ENCODE results near the gene TSPAN14. TPM values are rescaled to one million over a fixed set of nuclear protein-coding genes. Genes with fewer than 3 reads are reported as not detected.

TSPAN14 gene, protein sequence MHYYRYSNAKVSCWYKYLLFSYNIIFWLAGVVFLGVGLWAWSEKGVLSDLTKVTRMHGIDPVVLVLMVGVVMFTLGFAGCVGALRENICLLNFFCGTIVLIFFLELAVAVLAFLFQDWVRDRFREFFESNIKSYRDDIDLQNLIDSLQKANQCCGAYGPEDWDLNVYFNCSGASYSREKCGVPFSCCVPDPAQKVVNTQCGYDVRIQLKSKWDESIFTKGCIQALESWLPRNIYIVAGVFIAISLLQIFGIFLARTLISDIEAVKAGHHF
- total RNA-seq, result 10 to 100 TPM; 21.7 to 57.2 (median 27.6) TPM
- polyA plus RNA-seq, result 10 to 100 TPM; 16.9 to 35.0 TPM
- long read RNA-seq, donor 1, full-length matches to known transcripts, result 6 of 21 reads
- long read RNA-seq, donor 1, partial matches to known transcripts, result 1 of 21 reads
- long read RNA-seq, donor 1, other reads (novel, unspliced or antisense), result 14 of 21 reads
- long read RNA-seq, donor 2, full-length matches to known transcripts, result 3 of 24 reads
- long read RNA-seq, donor 2, partial matches to known transcripts, result 0 of 24 reads
- long read RNA-seq, donor 2, other reads (novel, unspliced or antisense), result 21 of 24 reads
- long read RNA-seq, donor 3, full-length matches to known transcripts, result 8 of 42 reads
- long read RNA-seq, donor 3, partial matches to known transcripts, result 7 of 42 reads
- long read RNA-seq, donor 3, other reads (novel, unspliced or antisense), result 27 of 42 reads

GRCh38 chr10:80453842-80454512, at the start of gene TSPAN14:
Gene TSPAN14 (plus strand): TSS chr10:80454310. CDS start chr10:80489234, 34,924 bp downstream.
- intact Hi-C loops (cut with DNase I), result loop anchor here in 4 of 10 donors (2.0 to 5.0 kb wide), 4 partner anchors 42 to 51 kb away; partner anchors contain the start of gene PRXL2A (in 1 of the 4)
- peaks cover 7 to 66% (median 48%) of the 10 kb centered on the region in 9 donors for H3K4me1 ChIP-seq
- peak within 1 kb of the TSS; percentile 76 to 99 (median 95) for H3K4me3 ChIP-seq

GRCh38 chr10:80405035-80405434, 49.1 kb upstream of the TSPAN14 start:
- H3K27ac ChIP-seq, result peak overlapping the region in 5 of 10 donors; percentile 26 to 48 (median 41)
- H3K27me3 ChIP-seq, result peaks cover 0 to 9% (median 0%) of the 10 kb centered on the region in 7 donors
- WGBS, 2 donors, result 95 to 100% methylated on average over 1 of the region's 1 CpG
- H3K36me3 ChIP-seq, result no peaks in the 10 kb centered on the region
- no peak overlapping the region for H3K4me3 ChIP-seq
- TF ChIP-seq, protein P1, sequence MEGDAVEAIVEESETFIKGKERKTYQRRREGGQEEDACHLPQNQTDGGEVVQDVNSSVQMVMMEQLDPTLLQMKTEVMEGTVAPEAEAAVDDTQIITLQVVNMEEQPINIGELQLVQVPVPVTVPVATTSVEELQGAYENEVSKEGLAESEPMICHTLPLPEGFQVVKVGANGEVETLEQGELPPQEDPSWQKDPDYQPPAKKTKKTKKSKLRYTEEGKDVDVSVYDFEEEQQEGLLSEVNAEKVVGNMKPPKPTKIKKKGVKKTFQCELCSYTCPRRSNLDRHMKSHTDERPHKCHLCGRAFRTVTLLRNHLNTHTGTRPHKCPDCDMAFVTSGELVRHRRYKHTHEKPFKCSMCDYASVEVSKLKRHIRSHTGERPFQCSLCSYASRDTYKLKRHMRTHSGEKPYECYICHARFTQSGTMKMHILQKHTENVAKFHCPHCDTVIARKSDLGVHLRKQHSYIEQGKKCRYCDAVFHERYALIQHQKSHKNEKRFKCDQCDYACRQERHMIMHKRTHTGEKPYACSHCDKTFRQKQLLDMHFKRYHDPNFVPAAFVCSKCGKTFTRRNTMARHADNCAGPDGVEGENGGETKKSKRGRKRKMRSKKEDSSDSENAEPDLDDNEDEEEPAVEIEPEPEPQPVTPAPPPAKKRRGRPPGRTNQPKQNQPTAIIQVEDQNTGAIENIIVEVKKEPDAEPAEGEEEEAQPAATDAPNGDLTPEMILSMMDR (IDR thresholded peaks at IDR 0.05), result no peak
- no peaks in the 10 kb centered on the region for H3K9me3 ChIP-seq
- intact Hi-C loops (cut with DNase I), result loop anchor here in 1 of 10 donors (5.0 kb wide), 1 partner anchor 47 kb away; the partner anchor contains the start of gene TSPAN14
- no peak for DNase-seq
- peaks cover 0 to 39% (median 19%) of the 10 kb centered on the region in 9 donors for H3K4me1 ChIP-seq
- no peak for ATAC-seq

More at GRCh38 chr10:80453842-80454512, at the start of gene TSPAN14:
- peaks cover 0 to 12% (median 0%) of the 10 kb centered on the region in 11 donors for H3K9me3 ChIP-seq
- H3K27ac ChIP-seq, result peak within 1 kb of the TSS; percentile 95 to 100 (median 100)
- H3K36me3 ChIP-seq, result peaks cover 0 to 4% (median 0%) of the 10 kb centered on the region in 9 donors
- peak; percentile 86 to 95 (median 90) for ATAC-seq
- TF ChIP-seq, protein P1 (IDR thresholded peaks at IDR 0.05), result no peak
- WGBS, 2 donors, result 0 to 1% methylated on average over 37 to 93 of the region's 97 CpGs
- H3K27me3 ChIP-seq, result no peaks in the 10 kb centered on the region
- peak; percentile 83 to 90 for DNase-seq

- Histone ChIP-seq H3K4me1 (peaks cover 0 to 43% (median 25%) of the 10 kb centered on the region in 9 donors), H3K27ac (peak overlapping the region in 7 of 10 donors; percentile 18 to 48 (median 41)), H3K27me3 (peaks cover 0 to 9% (median 0%) of the 10 kb centered on the region in 7 donors), H3K36me3 (no peaks in the 10 kb centered on the region), H3K4me3 (no peak overlapping the region), H3K9me3 (no peaks in the 10 kb centered on the region)
- ATAC-seq (peak in 1 of 8 donors; percentile 21), DNase-seq (no peak)
- TF ChIP-seq, protein P1 (IDR thresholded peaks at IDR 0.05), result no peak
- intact Hi-C loops (cut with DNase I), result loop anchor here in 1 of 10 donors (5.0 kb wide), 1 partner anchor 47 kb away; the partner anchor contains the start of gene TSPAN14
- WGBS, 2 donors, result 69 to 71% methylated on average over 4 of the region's 4 CpGs
Observed at GRCh38 chr10:80405626-80406025, 48.5 kb upstream of the TSPAN14 start.

Measured in heart right ventricle (tissue), 16 donors.